ENCODE measurements around the gene KRTAP13-3.

DNA sequence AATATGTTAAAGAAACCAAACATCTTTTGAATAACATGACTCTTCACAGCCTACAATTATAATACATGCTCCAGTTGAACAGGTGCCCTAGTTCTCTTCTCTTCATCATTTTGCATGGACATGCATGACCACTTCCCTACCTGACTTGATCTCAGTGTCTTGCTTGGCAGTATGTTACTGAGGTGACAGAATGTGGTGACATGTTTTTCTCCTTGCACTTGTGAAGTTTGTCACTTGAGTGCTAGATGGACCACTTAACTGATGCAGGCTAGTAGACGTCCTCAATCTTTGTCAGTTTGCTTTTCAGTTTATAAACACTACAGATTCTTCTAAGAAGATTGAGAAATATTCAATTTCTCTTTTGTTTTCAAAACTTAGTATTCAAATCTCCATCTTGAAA is 43.5 kb downstream of the KRTAP13-3 start:
- TF ChIP-seq, protein P1, sequence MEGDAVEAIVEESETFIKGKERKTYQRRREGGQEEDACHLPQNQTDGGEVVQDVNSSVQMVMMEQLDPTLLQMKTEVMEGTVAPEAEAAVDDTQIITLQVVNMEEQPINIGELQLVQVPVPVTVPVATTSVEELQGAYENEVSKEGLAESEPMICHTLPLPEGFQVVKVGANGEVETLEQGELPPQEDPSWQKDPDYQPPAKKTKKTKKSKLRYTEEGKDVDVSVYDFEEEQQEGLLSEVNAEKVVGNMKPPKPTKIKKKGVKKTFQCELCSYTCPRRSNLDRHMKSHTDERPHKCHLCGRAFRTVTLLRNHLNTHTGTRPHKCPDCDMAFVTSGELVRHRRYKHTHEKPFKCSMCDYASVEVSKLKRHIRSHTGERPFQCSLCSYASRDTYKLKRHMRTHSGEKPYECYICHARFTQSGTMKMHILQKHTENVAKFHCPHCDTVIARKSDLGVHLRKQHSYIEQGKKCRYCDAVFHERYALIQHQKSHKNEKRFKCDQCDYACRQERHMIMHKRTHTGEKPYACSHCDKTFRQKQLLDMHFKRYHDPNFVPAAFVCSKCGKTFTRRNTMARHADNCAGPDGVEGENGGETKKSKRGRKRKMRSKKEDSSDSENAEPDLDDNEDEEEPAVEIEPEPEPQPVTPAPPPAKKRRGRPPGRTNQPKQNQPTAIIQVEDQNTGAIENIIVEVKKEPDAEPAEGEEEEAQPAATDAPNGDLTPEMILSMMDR (IDR thresholded peaks at IDR 0.05), result no peak
- TF ChIP-seq POLR2AphosphoS5 (IDR thresholded peaks at IDR 0.05; ENCODE audit: low read depth, low read length) (no peak), SIN3A (IDR thresholded peaks at IDR 0.05; ENCODE audit: borderline replicate concordance, insufficient read depth, low read depth, low read length) (no peak), TCF7L2 (IDR thresholded peaks at IDR 0.05; ENCODE audit: low read depth, low read length) (no peak)
- TF ChIP-seq, protein P2, sequence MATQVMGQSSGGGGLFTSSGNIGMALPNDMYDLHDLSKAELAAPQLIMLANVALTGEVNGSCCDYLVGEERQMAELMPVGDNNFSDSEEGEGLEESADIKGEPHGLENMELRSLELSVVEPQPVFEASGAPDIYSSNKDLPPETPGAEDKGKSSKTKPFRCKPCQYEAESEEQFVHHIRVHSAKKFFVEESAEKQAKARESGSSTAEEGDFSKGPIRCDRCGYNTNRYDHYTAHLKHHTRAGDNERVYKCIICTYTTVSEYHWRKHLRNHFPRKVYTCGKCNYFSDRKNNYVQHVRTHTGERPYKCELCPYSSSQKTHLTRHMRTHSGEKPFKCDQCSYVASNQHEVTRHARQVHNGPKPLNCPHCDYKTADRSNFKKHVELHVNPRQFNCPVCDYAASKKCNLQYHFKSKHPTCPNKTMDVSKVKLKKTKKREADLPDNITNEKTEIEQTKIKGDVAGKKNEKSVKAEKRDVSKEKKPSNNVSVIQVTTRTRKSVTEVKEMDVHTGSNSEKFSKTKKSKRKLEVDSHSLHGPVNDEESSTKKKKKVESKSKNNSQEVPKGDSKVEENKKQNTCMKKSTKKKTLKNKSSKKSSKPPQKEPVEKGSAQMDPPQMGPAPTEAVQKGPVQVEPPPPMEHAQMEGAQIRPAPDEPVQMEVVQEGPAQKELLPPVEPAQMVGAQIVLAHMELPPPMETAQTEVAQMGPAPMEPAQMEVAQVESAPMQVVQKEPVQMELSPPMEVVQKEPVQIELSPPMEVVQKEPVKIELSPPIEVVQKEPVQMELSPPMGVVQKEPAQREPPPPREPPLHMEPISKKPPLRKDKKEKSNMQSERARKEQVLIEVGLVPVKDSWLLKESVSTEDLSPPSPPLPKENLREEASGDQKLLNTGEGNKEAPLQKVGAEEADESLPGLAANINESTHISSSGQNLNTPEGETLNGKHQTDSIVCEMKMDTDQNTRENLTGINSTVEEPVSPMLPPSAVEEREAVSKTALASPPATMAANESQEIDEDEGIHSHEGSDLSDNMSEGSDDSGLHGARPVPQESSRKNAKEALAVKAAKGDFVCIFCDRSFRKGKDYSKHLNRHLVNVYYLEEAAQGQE (IDR thresholded peaks at IDR 0.05; ENCODE audit: insufficient read depth in 1 of 2, low read depth in 2 of 2, low read length in 1 of 2), result no peak
